ENCODE data around the gene TAS1R3.
A peak's percentile ranks its signal among the peaks of the same experiment; 100 is the strongest.

The TAS1R3 gene

DNA sequence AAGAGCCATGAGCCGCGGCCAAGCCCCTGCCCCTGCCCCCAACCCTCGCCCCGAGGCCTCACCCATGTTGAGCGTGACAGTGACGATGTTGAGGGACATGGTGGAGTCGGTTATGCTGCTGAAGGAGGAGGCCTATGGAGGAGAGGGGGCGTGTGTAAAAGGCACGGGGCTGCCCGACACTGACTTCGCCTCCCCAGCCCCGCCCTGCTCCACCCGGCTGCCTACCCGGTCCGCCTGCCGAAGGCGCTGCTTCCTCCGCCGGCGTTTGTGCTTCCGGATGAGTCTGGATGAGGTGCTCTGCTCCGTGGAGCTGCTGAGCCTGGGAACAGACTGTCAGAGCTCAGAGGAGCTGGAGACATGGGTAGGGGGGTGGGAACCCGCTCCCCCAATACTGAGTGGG, 9.1 kb downstream of the TAS1R3 start:
- TF ChIP-seq POLR2A (IDR thresholded peaks at IDR 0.05; ENCODE audit: low read length) (no peak), GATA1 (IDR thresholded peaks at IDR 0.05; ENCODE audit: low read depth, low read length) (no peak)
- DNase-seq, result no peak

DNA sequence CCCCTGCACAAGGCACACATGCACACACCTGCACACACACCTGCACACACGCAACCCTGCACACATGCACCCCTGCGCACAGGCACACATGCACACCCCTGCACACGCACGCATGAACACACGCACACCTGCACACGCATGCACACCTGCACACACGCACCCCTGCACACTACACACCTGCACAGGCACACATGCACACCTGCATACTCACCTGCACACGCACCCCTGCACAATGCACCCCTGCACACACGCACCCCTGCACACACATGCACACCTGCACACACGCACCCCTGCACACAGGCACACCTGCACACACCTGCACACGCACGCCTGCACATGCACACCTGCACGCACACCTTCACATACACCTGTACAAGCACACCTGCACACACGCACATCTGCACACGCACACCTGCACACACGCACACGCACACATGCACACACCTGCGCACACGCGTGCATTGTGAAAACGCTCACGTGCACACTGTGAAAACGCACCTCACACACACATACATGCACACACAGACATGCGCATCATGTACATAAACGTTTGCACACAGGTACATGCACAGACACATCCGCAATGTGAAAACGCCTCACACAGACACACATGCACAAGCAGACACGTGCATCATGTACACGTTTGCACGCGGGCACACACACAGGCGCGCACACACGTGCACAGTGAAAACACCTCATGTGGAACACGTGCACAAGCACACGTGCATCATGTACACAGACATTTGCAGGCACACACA, 9.9 kb downstream of the TAS1R3 start:
- DNase-seq, result no peak
- no peak for TF ChIP-seq GATA1 (IDR thresholded peaks at IDR 0.05; ENCODE audit: low read depth, low read length)
- no peak for TF ChIP-seq POLR2A (IDR thresholded peaks at IDR 0.05; ENCODE audit: low read length)

DNA sequence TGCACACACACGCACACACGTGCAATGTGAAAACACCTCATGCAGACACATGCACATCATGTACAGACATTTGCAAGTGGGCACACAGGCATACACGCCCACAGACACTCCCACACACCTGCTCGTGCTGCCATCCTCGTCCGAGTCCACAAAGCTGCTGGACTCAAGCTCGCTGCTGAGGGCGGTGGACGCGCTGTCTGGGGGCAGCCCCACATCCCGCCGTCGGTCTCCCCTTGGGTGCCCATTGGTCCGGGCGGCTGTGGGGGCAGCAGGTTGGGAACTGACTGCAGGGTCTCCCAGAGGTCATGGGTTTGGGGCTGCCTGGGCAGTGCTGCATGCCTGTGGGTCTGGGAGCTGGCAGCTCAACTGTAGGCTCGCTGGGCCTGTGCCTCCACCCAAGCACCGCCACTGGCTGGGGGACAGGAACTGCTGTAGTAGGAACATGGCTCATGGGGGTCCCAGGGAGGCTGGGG, 10.5 kb downstream of the TAS1R3 start:
- no peak for DNase-seq

DNA sequence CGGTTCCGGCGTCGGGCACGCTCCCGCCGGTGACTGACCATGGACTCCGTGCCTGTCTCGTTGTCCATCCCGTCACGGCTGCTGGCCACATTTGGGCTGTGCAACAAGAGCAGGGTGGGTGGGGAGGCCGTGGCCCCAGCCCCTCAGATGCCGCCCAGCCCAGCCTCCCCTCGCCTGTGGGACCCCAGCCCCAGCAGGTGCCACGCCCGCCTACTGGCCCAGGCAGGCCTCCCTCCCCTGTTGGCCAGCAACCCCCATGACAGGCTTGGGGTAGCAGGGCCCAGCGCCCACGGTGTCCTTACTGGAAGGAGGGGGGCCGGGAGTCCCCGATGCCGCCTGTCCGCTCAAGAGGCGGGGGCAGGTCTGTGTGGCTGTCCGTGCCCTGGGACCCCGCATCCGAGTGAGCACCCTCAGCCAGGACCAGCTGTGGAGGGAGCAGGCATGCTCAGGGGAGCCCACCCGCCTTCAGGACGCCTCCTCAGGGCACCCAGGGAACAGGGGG, 11.0 kb downstream of the TAS1R3 start:
- DNase-seq, result no peak
- no peak for TF ChIP-seq POLR2A (IDR thresholded peaks at IDR 0.05; ENCODE audit: low read length)
- no peak for TF ChIP-seq GATA1 (IDR thresholded peaks at IDR 0.05; ENCODE audit: low read depth, low read length)

More for the DNA sequence above, 10.5 kb downstream of the TAS1R3 start:
- TF ChIP-seq GATA1 (IDR thresholded peaks at IDR 0.05; ENCODE audit: low read depth, low read length) (no peak), POLR2A (IDR thresholded peaks at IDR 0.05; ENCODE audit: low read length) (no peak)

DNA sequence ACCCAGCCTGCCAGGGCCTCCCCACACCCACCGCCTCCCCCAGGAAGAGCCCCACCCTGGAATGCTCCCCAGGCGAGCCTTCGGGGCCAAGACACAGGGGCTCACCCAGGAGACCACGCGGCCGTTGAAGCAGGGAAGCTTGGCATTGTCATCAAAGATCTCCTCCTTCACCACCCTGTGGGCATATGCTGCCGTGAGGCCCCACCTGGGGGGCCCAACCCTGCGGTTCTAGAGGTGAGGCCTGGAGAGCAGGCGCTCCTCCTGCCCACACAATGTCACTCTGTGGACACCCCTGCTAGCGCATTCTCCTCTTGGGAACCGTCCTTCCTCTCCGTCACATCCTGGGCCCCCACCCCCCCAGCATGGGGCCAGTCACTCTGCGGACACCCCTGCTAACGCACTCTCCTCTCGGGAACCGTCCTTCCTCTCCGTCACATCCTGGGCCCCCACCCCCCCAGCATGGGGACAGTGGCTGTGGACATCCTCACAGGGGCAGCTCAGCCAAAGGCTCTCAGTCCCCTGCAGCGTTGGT, 11.6 kb downstream of the TAS1R3 start:
- TF ChIP-seq POLR2A (IDR thresholded peaks at IDR 0.05; ENCODE audit: low read length) (no peak), GATA1 (IDR thresholded peaks at IDR 0.05; ENCODE audit: low read depth, low read length) (no peak)
- DNase-seq, result no peak

DNA sequence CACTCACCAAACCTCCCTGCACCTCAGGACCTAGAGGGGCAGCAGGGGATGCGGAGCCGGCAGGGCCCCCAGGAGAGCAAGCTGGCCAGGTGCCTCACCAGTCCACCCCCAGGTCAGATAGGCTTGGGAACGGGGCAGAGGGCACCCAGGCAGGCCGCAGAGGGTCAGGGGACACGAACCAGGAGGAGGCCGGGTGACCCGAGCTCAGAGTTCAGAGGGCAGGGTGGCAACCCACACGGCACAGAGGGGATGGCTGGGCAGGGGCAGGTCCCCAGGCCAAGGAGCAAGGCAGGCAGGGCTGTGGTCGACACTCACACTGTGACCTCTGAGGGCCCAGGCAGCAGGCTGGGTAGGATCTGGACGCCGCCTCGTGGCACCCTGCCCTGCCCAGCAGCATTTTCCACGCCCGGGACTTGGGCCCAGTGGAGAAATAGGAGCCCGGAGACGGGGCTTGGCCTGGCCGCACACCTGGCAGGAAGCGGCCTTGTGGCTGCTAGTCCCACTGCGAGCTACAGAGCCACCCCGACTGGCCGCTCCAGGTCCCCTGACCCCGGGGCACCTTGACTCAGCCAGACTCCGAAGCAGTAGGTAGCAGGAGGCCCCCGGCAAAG, 12.8 kb downstream of the TAS1R3 start:
- TF ChIP-seq GATA1 (IDR thresholded peaks at IDR 0.05; ENCODE audit: low read depth, low read length) (no peak), POLR2A (IDR thresholded peaks at IDR 0.05; ENCODE audit: low read length) (no peak)
- DNase-seq, result no peak

DNA sequence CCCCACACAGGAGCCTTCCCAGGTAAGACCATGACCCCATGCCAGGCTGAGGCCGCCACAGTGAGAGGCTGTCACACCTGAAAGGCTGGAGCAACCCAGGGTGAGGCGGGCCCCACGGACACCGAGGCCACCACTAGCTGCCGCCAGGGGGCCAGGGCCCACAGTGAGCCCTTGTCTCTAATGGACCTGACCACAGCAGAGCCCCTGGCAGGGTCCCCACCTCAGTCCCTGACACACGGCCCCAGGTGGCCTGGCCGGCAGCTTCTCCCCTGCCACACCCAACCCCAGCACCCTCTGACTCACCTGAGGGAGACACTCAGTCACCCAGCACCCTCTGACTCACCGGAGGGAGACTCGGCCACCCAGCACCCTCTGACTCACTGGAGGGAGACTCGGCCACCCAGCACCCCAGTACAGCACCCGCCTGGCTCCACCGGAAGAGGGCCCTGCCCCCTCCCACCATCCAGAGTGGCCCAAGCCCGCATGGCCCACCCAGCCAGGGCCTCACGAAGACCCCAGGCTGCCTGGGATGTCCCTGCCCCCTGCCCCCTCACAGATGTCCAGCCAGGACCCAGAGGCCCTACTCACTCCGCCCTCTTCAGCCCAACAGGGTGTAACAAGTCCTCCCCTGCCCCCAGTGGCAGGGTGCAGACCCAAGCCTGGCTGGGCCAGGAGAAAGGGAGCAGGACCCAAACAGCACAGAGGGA, 13.7 kb downstream of the TAS1R3 start:
- DNase-seq, result peak; percentile 27 to 62
- TF ChIP-seq GATA1 (IDR thresholded peaks at IDR 0.05; ENCODE audit: low read depth, low read length) (no peak), POLR2A (IDR thresholded peaks at IDR 0.05; ENCODE audit: low read length) (no peak)

DNA sequence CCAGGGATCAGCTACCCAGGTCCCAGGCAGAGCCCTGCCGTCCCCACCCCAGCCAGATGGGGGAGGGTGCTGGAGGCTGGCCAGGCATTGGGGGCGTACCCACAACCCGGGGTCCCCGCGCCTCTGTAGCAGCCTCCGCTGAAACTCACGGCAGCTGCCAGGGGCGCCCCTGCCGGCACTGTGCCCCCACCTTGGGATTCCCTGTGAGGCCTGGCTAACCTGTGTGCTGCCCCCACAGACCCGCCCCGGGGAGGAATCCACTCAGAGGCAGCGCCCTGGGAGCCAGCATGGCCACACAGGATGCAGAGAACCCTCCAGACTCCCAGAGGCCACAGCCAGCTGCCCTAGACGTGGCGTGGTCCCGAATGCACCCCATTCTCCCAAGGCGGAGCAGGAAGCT, 14.3 kb downstream of the TAS1R3 start:
- DNase-seq, result no peak
- TF ChIP-seq GATA1 (IDR thresholded peaks at IDR 0.05; ENCODE audit: low read depth, low read length) (no peak), POLR2A (IDR thresholded peaks at IDR 0.05; ENCODE audit: low read length) (no peak)

DNA sequence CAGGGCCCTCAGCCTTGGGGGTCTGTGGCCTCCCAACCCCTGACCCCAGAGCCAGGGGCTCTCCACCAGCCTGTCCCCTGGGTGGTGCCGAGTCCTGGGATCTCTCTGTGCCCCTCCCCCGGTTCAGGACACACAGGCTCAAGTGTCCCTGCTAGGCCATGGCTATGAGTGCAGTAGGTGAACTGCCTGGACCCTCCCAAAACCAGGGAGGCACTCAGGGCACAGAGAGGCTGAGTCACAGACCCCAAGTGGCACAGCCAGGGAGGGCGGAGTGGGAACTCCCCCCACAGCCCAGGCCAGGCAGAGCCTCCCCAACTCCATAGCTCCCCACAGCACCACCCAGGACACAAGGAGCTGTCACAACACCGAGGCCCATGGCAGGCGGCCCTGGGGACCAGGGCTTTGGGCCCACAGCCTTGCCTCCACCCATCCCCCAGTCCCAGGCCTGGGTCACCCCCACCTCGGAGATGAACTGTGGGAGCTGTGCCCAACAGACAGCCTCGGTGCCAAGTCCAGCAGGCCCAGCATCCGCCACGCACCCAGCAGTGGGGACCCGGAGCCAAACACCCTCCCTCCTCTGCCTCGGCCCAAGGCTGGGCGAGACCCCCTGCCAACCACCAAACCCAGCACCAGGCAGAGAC, 14.9 kb downstream of the TAS1R3 start:
- no peak for DNase-seq
- TF ChIP-seq POLR2A (IDR thresholded peaks at IDR 0.05; ENCODE audit: low read length) (no peak), GATA1 (IDR thresholded peaks at IDR 0.05; ENCODE audit: low read depth, low read length) (no peak)

DNA sequence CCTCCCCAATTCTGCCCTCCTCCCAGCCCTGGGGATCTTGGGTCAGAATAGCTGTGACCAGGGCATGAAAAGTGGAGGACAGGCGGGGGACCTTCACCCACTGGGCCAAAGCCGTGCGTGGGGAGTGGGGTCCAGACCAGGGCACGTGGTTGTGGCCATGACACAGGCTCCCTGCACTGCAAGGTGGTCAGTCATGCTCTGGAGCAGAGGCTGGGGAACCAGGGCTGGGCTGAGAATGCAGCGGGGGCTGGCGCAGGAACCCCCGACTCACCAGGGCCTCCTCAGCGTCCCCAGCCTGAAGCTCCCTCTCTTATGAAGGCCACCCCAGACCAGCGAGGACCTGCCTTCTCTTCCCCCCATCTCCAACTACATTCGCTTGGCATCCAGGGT, 15.4 kb downstream of the TAS1R3 start:
- no peak for DNase-seq
- no peak for TF ChIP-seq POLR2A (IDR thresholded peaks at IDR 0.05; ENCODE audit: low read length)
- no peak for TF ChIP-seq GATA1 (IDR thresholded peaks at IDR 0.05; ENCODE audit: low read depth, low read length)

DNA sequence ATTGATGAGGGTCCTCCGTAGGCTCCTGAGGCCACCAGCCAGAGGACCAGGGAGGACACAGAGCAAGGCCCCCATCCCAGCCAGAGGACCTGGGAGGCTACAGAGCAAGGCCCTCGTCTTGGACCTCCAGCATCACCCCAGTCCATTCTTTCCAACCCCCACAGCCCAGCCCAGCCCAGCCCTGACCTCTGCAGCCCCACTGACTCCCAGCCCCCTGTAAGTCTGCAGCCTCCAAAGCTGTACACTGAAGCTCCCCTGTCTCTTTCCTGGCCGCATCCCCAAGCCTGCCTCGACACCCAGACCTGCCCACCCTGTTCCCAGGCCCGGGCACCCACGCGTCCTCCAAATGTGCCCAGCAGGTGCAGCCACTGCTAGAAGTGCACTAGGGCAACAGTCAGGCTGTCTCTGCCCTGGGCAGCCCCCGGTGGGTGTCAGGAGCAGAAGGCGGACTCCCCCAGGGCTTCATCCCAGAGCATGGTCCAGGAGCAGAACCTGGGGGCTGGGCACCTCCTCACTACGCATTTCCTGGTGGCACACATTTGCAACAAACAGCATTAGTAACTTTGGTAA, 16.0 kb downstream of the TAS1R3 start:
- TF ChIP-seq GATA1 (IDR thresholded peaks at IDR 0.05; ENCODE audit: low read depth, low read length), result no peak
- no peak for TF ChIP-seq POLR2A (IDR thresholded peaks at IDR 0.05; ENCODE audit: low read length)

DNA sequence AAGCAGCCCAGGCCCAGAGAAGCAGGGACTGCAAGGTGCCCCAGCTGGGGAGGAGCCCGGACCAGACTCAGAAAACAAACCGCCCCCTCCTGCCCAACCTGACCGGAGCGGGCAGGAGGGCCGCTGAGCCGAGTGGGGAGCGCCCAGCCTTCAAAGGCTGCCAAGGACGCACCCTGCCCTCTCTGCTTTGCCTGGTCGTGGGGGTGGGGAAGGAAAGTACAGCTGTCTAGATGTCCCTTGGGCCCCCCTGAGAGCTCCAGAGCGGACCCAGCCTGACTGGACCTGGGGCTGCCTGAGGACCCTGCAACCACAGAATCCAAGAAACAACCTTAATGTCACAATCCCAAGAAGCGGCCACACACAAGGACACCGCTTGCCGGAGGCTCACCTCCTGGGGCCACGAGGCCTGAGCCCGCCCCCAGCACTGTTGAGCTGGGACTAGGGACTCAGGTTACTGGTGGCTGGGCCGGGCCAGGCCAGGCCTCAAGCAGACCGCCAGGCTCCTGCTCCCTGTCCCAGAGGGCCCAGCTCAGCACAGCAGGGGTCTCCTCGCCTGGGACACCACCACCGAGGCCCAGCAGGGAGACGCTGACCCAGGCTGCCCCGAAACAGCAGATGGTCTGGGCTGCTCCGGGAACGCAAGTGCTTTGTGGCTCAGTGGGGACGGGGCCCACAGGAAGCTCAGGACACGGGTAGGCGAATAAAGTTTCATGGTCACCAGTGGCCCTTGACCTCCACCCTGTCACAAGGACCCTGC, 16.8 kb downstream of the TAS1R3 start:
- TF ChIP-seq POLR2A (IDR thresholded peaks at IDR 0.05; ENCODE audit: low read length), result no peak
- no peak for DNase-seq

More for the DNA sequence above, 16.0 kb downstream of the TAS1R3 start:
- no peak for DNase-seq

All from erythroblast (primary cell).